NCI-H69 (cell line): ENCODE data around the gene GTSE1.
"Not testable (repeated sequence)": the region's sequence is repeated elsewhere in the genome, so short reads cannot be mapped to it uniquely, and the experiment has no call there.

Experiments
- DNase-seq: peaks from one replicate; lab custom pipeline; 2025; lab: John Stamatoyannopoulos, UW

The GTSE1 gene

DNA sequence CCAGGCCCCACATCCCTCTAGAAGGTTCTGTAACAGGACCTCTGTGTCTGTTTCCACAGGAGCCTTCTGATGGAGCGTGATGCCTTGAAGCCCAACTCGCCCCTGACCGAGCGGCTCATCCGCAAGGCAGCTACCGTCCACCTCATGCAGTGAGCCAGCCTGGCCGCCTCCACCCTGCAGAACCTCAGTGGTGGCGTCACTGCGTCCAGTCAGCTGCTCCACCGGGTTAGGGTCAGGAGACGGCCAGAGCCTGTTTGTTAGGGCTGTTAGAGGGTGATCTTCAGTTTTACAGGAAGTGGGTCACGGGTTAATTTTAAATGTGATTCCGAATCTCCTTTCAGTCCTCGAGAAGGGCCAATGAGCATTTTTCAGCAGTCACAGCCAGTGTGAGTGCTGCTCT, 3.9 kb upstream of the GTSE1 start:
- no peak for DNase-seq

DNA sequence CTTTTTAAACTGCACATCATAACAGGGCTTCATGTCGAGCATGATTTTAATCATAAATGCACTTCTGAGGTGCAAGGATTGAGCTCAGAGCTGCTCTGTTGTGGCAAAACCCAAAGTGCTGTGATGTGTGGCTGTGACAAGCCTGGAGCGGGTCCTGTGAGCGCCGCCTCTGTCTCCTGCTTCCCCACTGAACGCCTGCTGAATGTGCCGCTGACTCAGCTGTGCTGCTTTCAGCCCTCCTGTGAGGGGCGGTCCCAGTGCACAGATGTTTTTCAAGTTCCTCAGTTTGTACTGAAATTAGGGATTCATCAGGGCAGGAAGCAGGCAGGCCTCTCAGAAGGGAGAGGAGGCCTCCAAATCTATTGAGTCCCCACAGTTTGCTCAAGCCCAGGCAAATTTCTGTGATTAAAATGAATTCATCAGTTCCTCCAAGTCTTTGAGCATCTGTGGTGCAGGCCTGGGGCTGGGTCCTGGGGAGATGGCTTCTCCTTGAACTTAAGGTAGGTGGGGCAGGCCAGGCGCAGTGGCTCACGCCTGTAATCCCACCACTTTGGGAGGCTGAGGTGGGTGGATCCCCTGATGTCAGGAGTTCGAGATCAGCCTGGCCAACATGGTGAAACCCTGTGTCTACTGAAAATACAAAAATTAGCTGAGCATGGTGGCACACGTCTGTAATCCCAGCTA, 3.0 kb upstream of the GTSE1 start:
- DNase-seq, result peak; percentile 12

DNA sequence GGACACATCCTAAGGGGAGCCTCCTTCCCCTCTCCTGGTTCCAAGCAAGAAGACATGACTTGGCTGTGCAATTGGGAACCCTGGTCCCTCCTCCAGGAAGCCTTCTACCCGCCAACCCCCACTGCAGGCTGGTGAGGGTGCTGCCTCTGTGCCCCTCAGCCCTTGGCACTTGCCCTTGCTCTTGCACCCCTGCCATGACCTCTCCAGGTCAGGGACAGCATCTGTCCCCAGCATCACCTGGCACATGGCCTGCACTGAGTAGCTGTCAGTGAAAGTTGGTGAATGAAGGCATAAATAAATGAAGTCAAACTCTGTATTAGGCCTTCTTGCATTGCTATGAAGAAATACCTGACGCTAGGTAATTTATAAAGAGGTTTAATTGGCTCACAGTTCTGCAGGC, 1.9 kb upstream of the GTSE1 start:
- no peak for DNase-seq

DNA sequence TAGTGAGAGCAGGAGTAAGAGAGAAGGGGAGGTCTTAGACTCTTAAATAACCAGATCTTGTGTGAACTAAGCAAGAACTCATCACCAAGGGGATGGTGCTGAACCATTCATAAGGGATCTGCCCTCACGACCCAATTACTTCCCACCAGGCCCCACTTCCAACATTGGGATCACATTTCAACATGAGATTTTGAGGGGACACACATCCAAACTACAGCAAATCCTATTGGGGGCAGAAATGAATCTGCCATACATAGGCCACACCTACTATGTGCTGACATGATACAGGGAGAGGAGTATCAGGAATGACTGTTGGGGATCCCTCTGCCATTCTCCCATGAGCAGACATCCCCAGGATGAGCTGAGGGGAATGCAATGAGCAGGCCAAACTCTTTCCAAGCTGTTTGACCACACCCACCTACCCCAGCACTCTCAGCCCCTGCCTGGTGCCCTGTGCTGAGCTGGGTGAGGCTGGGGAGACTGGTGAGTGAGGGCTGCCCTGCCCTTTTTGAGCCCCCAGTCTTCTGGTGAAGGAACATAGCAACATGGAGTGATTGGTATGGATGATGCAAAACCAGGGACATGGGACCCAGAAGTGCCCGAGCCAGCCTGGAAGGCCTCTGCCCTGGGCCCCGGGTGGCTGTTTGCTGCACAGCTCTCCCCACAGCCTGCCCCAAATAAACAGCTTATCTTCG, 1.2 kb upstream of the GTSE1 start:
- no peak for DNase-seq

DNA sequence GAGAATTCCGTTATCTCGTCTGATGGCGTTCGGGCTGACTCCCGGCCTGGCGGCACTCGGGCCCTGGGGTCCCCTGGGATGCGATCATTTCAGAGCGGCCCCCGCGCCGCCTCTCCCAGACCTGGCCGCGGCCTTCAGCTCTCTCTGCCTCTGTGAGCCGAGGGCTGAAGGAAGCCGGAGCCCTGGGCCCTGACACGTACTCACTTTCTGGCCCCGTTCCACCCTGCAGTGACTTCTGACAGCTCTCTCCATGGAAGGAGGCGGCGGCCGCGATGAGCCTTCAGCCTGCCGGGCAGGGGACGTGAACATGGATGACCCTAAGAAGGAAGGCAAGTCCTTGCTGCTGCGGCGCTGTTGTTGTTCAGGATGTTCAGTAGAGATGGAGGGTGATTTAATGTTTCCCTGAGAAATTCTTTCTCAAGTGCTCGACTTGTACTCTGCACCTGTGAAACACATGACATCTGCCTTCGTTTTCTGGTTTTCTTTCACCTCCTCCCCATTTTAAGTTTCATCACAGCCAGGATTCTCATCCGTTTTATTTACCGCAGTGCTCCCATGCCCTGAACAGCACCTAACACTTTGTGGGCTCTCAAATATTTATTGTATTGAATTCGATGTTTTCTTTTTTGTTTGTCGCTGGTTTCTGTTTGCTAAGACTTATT, 612 bp downstream of the GTSE1 start:
- DNase-seq, result peak; percentile 67

DNA sequence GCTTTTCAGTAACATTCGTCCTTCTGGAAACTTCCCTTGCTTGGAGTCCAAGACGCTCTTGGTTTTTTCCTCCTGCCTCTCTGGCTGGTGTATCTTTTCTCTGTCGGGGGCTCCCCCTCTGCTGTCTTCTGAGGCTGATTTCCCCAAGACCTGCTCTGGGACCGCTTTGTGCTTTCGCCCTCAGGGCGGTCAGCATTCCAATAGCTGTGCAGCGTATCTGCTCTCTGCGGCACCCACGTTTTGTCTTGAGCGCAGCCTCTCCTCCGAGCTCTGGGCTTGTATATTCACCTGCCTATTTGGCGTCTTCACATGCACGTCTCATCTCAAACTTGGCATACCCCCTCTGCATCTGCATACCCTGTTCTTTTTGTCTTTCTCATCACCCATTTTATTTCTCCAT, 2.4 kb downstream of the GTSE1 start:
- DNase-seq, result no peak

DNA sequence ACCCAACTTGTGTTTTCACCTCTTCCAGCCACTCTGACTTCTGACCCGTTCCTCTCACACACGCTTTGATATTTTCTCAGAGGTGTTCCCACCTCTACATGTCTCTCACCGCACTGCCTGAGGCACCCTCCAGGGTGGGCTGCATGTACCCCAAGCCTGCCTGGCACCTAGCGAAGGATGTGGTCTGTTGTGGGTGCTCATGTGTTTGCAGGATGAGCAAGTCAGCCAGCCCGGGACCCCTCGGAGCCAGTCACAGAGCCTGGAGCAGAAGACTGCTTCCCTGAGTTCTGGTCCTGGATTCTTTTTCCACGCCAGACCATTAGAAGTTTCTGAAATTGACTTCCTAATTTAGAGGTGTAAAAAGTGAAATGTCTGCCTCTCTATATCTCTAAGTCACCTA, 3.8 kb downstream of the GTSE1 start:
- DNase-seq, result no peak

DNA sequence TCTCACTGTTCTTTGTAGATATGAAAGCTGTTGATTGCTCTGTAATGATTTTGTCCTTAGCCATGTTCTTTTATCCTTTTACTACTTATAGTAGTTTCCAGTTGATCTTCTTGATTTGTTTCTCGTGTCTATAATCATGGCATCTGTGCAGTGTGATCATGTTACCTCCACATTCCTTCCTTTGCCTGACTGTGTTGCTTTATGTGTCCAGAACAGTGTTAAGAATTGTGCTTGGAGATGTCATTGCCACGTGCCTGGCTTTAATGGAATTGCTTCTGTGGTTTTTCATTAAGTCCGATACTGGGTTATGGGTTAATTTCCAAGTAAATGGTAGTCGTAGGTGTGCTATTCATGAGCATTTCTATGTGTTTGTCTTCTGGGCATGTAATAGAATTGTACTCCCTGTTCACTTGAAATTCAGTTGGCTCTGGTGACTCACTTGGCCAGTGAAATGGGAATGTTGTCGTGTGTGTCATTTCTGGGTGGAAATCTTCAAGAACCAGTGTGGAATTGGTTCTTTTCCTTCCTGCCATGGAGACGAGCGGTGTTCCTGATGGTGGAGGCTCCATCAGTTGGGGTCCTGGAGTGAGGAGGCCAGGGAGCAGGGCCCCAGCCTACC, 6.8 kb downstream of the GTSE1 start:
- no peak for DNase-seq

DNA sequence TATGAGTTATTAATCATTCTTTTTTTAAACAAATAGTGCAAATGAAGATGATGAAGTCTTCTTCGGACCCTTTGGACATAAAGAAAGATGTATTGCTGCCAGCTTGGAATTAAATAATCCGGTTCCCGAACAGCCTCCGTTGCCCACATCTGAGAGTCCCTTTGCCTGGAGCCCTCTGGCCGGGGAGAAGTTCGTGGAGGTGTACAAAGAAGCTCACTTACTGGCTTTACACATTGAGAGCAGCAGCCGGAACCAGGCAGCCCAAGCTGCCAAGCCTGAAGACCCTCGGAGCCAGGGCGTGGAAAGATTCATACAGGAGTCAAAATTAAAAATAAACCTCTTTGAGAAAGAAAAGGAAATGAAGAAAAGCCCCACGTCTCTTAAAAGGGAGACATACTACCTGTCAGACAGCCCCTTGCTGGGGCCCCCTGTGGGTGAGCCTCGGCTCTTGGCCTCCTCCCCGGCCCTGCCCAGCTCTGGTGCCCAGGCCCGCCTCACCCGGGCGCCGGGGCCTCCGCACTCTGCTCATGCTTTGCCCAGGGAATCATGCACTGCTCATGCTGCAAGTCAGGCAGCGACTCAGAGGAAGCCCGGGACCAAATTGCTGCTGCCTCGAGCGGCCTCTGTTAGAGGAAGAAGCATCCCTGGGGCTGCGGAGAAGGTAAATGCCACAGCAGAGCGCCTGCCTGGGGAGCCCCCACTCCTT, 11.8 kb downstream of the GTSE1 start:
- DNase-seq, result no peak

DNA sequence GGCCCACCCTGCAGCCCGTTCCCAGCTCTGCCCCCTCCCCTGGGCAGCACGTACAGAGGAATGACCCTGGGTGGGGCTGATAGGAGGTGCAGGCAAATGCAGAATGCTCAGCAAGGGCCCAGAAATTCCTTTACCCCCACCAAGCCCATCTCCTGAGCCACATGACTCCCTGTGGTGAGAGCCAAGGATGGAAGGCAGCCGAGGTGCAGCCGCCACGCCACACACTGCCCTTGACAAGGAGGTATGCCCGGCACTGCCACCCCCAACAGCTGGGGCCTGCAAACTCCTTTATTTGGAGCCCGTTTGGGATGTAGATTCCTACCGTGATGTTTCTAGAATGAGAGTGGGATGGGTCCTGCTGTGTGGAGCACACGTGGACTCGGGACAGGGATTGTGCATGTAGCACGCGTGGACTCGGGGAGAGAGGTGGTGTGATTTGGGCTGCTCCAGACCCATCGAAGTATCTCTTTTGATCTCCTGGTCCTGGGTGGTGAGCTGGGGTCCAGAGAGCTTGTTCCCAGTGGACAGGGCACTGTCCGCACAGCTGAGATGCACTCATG, 12.9 kb downstream of the GTSE1 start:
- DNase-seq, result no peak

DNA sequence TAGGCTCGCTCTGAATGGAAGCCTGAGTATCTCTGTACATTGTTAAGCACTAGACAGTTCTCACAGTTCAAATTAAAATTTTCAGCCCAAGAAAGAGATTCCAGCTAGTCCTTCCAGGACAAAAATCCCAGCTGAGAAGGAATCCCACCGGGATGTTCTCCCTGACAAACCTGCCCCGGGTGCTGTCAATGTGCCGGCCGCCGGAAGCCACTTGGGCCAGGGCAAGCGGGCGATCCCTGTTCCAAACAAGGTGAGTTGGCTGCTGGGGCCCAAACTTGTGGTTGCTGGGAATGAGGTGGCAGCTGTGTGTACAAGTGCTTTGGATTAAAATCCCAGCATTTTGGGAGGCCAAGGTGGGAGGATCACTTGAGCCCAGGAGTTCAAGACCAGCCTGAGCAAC, 15.4 kb downstream of the GTSE1 start:
- no peak for DNase-seq

DNA sequence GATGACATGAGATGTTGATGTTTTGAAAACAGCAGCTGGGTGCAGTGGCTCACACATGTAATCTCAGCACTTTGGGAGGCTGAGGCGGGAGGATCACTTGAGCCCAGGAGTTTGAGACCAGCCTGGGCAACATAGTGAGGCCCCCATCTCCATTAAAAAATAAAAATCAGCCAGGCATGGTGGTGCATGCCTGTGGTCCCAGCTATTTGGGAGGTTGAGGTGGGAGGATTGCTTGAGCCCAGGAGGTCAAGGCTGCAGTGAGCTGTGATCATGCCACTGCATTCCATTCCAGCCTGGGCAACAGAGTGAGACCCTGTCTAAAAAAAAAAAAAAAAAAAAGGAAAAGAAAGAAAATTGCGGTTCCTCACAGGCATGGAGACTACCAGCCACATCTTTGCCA, 16.2 kb downstream of the GTSE1 start:
- DNase-seq, result not testable (repeated sequence)

DNA sequence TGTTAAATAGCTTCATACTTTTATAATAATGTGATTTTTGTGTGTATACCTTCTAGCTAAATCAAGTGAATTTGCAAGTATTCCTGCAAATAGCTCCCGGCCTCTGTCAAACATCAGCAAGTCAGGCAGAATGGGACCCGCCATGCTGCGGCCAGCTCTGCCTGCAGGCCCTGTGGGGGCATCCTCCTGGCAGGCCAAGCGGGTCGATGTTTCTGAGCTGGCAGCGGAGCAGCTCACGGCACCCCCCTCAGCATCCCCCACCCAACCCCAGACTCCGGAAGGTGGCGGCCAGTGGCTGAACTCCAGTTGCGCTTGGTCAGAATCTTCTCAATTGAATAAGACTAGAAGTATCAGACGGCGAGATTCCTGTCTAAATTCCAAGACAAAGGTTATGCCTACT, 19.3 kb downstream of the GTSE1 start:
- DNase-seq, result no peak

DNA sequence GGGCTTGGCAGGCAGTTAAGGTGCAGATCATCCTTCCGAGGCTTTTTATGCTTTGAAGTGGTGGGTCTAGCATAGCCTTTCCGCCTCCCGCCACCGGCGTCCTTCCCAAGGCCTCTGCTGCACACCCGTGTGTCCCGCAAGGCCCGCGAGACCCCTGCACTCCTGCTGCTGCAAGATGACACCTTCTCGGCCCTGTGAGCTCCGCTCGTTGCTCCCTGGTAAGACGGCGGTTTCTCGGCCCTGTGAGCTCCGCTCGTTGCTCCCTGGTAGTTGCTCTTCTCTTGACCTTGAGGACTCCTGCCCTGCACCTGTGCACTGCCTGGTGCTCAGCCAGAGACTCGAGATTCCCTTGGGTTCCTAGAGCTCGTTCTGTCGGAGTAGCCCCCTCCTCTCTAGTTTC, 21.0 kb downstream of the GTSE1 start:
- DNase-seq, result no peak

DNA sequence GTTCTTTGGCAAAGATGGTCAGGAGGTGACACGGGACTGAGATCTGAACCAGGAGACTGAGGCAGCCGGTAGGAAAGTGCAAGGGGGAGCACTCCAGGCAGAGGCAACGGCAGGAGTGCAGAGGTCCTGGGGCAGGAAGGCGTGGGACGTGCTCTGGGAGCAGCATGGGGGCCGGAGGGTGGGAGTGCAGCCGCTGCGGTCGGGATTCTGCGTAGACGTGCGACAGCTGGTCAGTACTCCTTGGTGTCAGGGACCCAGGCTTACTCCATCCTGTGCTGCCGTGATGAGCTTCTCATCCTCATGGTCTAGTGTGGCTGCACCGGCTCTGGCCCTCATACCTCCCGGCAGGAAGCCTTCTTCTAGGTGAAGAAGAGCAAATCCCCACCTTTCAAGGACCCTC, 21.9 kb downstream of the GTSE1 start:
- DNase-seq, result no peak

DNA sequence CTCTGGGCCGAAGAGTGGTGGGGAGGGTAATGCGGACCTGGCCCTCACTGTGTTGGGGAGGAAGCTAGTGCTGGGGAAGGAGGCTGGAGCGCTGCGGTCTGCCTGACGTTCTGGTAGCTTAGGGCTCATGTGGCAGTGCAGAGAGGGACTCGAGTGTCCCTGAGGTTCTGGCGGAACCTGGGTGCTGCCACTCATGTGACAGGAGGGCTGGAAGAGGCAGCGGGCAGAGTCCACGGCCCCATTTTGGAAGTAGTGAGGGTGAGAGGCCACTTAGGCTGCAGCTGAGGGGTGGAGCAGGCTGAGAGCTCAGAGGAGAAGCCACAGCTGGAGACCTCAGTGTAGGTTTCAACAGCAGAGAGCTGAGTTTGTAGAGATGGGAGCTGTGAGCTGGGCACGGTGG, 22.6 kb downstream of the GTSE1 start:
- no peak for DNase-seq

DNA sequence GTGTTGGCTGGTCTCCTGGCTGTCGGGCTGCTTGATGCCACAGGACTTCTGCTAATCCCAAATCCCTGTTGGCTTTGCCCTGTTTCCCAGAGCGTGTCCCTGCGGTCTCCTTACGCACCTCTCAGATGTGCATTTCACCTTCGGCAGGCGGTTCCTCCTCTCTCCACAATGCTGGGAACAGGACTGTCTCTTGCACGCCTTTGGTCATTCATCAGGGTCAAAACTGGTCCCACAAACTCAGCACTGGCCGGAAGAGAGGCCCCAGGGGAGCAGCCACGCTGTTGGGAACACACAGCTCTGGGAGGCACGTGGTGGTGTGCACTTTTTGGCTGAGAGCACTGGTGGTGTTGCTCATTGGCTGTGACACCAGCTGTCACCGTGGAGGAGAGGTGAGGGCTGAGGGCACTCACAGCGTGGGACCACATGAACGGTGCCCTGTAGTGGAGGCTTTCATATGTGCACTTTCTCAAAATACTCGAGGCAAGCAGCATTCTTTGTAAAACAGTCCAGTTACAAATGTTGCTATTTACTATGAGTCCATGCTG, 23.6 kb downstream of the GTSE1 start:
- DNase-seq, result no peak

DNA sequence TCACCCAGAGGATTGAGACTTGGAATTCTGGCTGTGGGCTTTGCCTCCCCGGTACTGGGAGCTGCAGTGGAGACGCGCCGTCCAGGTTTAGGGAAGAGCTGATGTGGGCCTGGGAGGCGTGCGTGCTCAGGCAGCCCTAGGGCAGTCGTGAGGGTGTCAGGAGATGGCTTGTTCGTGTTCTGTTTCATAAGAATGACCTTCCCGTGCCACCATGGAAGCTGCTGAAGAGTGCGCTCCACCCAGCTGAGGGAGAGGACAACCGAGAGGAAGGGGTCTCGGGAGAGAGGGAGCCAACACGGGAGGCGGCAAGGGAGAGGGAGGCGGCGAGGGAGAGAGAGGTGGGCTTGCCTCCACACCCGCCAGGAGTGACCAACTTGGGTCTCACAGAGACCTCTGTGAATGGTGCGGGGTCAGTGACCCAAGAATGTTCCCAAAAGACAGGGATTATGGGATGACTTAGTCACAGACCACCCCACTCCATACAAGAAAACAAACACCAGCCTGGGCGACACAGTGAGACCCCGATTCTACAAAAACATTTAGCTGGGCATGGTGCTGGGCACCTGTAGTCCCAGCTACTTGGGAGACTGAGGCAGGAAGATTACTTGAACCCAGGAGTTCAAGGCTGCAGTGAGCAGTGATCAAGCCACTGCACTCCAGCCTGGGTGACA, 24.2 kb downstream of the GTSE1 start:
- no peak for DNase-seq

DNA sequence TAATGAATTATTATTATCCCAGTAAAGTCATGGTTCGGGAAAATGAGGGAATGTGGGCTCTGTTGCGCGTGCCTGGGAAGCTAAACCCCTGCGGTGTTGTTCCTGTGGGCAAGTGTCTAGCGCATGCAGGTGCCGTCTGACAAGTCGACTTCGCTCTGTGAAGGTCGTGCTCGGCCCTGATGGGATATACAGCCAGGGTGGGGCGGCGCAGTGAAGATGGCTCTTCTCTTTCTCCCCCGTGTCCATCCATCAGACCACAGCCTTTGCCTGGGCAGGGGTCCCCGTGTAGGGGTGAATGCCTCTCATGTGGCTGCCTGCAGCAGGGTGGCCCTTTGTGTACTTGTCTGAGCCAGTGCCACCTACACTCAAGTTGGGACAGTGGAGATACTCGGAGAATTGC, 26.0 kb downstream of the GTSE1 start:
- DNase-seq, result no peak

DNA sequence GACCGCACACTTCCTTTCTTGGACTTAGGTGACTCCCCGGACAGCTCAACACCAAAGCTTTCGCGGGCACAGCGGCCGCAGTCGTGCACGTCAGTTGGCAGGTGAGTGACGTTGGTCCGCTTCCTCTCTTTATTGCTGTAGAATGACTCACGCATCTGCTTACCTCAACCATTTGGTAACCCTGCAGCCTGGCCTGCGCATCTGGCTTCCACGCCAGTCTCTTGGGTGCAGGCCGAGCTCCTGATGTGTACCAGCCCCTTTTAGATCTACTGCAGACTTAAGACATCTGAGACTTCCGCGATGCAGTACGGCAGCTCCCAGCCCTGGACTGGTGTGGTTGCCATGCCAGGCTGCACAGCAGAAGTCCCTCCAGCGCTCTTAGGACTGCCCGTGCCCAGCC, 26.5 kb downstream of the GTSE1 start:
- DNase-seq, result no peak

DNA sequence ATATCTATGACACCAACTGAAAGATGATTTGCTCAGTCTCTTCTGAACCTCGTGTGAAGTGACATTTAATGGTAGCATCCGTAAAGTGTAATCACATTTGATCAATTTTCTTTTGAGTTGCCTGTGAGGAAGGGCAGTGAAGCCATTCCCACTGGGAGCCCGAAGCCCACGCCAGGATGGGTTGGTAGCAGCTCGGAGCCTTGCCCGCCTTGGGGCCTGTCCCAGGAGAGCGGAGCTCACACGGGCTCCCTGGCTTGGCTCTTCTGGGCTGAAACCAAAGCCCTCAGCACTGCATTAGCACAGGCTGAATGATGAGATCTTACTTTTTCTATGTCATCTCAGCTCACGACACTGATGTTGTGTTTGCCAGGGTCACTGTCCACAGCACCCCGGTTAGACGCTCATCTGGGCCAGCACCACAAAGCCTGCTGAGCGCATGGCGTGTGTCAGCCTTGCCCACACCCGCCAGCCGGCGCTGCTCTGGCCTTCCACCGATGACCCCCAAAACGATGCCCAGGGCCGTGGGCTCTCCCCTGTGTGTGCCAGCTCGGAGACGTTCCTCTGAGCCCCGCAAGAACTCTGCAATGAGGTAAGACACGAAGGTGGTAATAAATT, 29.5 kb downstream of the GTSE1 start:
- no peak for DNase-seq
